ENCODE measurements around the gene SHPK. TPM values are rescaled to one million over a fixed set of nuclear protein-coding genes. Genes with fewer than 3 reads are reported as not detected.

The SHPK gene
- total and polyA plus RNA-seq, 4 donors = 9.3 to 66.6 (median 17.0) TPM

GRCh38 chr17:3583456-3583855 is 52.6 kb downstream of the SHPK start:
- Histone ChIP-seq H3K9me3 (ENCODE audit: control insufficient read depth in 4 of 4, low read length in 3 of 4) (no peaks in the 10 kb centered on the region), H3K36me3 (ENCODE audit: control insufficient read depth in 4 of 4, insufficient read depth in 3 of 4, low read depth in 1 of 4, low read length in 3 of 4) (peaks cover 17 to 61% (median 44%) of the 10 kb centered on the region in 4 donors)

More at GRCh38 chr17:3583456-3583855, 52.6 kb downstream of the SHPK start:
- 97% methylated on average over 9 of the region's 9 CpGs for whole genome bisulfite sequencing
- Histone ChIP-seq H3K4me3 (ENCODE audit: low read depth in 1 of 3, low read length in 3 of 3) (no peak overlapping the region), H3K27ac (ENCODE audit: low read depth in 1 of 2, low read length in 2 of 2) (no peak overlapping the region), H3K9ac (ENCODE audit: low read depth in 1 of 2, low read length in 2 of 2) (no peak overlapping the region), H3K27me3 (ENCODE audit: control insufficient read depth in 4 of 4, insufficient read depth in 4 of 4, low read length in 3 of 4) (no peaks in the 10 kb centered on the region), H3K4me1 (ENCODE audit: control insufficient read depth in 4 of 4, insufficient read depth in 4 of 4, low read length in 3 of 4) (no peaks in the 10 kb centered on the region)
- TF ChIP-seq ZBTB33 (IDR thresholded peaks at IDR 0.05) (no peak), TAF1 (conservative IDR thresholded peaks at IDR 0.05) (no peak), REST (IDR thresholded peaks at IDR 0.05) (no peak), FOXA2 (IDR thresholded peaks at IDR 0.05) (no peak), CTCF (IDR thresholded peaks at IDR 0.05; ENCODE audit: low read depth, low read length, missing input control) (no peak), HNF4A (conservative IDR thresholded peaks at IDR 0.05) (no peak), ATF3 (IDR thresholded peaks at IDR 0.05) (no peak), HNF4G (IDR thresholded peaks at IDR 0.05) (no peak), EGR1 (IDR thresholded peaks at IDR 0.05; ENCODE audit: low read depth in 2 of 2) (no peak), RAD21 (IDR thresholded peaks at IDR 0.05) (no peak), MAX (IDR thresholded peaks at IDR 0.05) (no peak), RXRA (IDR thresholded peaks at IDR 0.05) (no peak)
- no peak for DNase-seq (ENCODE audit: low spot score)
